H1 (cell line): ENCODE results near the gene CNR1. TPM values are rescaled to one million over a fixed set of nuclear protein-coding genes. Genes with fewer than 3 reads are reported as not detected.

Source experiments
- CTCF ChIA-PET: fragments of 300-600 bp; sonication (Branson Sonifier 250); formaldehyde crosslinking; loops from one replicate; lab custom pipeline; 2021; ENCODE audit not compliant: partially characterized antibody; lab: Charles Lee
- POLR2A ChIA-PET: fragments of 300-600 bp; sonication (Branson Sonifier 250); formaldehyde crosslinking; loops from one replicate; lab custom pipeline; 2021; ENCODE audit warnings: inconsistent platforms; ENCODE audit not compliant: partially characterized antibody; lab: Charles Lee
- DNase-seq, 2 experiments: peaks; one replicate each; pipeline versions ENCODE4 v3.0.0 to v3.0.0-alpha.2; 2010 to 2022; ENCODE audit warnings: low spot score in 2 of 2, low read depth in 1 of 2, mixed read lengths in 1 of 2
- FAIRE-seq: peaks from 2 replicates; lab custom pipeline; 2011; peaks lifted over from hg19 to GRCh38; lab: Jason Lieb, UNC
- H2AFZ ChIP-seq: 2 replicates; pipeline ENCODE4 v1.8.1; 2012; ENCODE audit warnings: low read length, inconsistent platforms
- H2AK5ac ChIP-seq: 2 replicates; pipeline ENCODE4 v1.6.1; 2013; ENCODE audit warnings: low read depth, low read length
- H2BK120ac ChIP-seq: replicated peaks from 2 replicates; pipeline ENCODE3; 2013; ENCODE audit warnings: low read depth, low read length, inconsistent platforms
- H2BK12ac ChIP-seq: 2 replicates; pipeline ENCODE4 v1.6.1; 2013; ENCODE audit warnings: low read depth, low read length
- H2BK15ac ChIP-seq: 2 replicates; pipeline ENCODE4 v1.6.1; 2013; ENCODE audit warnings: low read length
- H2BK20ac ChIP-seq: 2 replicates; pipeline ENCODE4 v1.6.1; 2013; ENCODE audit warnings: low read length
- H2BK5ac ChIP-seq: 2 replicates; pipeline ENCODE4 v1.6.1; 2013; ENCODE audit warnings: low read depth, low read length
- H3K14ac ChIP-seq: 2 replicates; pipeline ENCODE4 v1.6.1; 2013; ENCODE audit warnings: inconsistent platforms; ENCODE audit not compliant: insufficient read length
- H3K18ac ChIP-seq: 2 replicates; pipeline ENCODE4 v1.6.1; 2013; ENCODE audit warnings: low read length; ENCODE audit errors: extremely low read depth
- H3K23ac ChIP-seq: 2 replicates; pipeline ENCODE4 v1.6.1; 2013; ENCODE audit warnings: inconsistent platforms; ENCODE audit not compliant: insufficient read length
- H3K23me2 ChIP-seq: 2 replicates; pipeline ENCODE4 v1.6.1; 2013; ENCODE audit warnings: low read depth, low read length
- H3K27ac ChIP-seq: 2 replicates; pipeline ENCODE4 v1.6.1; 2011; ENCODE audit warnings: low read depth, low read length, inconsistent platforms
- H3K27me3 ChIP-seq, 4 experiments: replicated peaks in 1 of 4; 1 replicate in 1 of 4; 2 replicates in 3 of 4; pipeline versions ENCODE4 v1.6.1 to v1.8.1; 2011 to 2013; ENCODE audit warnings: low read length in 3 of 4, mild to moderate bottlenecking in 3 of 4, inconsistent platforms in 2 of 4, mixed read lengths in 2 of 4, moderate library complexity in 1 of 4; ENCODE audit not compliant: control insufficient read depth in 3 of 4, insufficient read depth in 3 of 4; ENCODE audit errors: extremely low read depth in 1 of 4
- H3K36me3 ChIP-seq, 4 experiments: 2 replicates each; pipeline versions ENCODE4 v1.6.1 to v1.8.1; 2011 to 2013; ENCODE audit warnings: mild to moderate bottlenecking in 4 of 4, low read length in 3 of 4, moderate library complexity in 2 of 4, control low read depth in 1 of 4, inconsistent platforms in 1 of 4; ENCODE audit not compliant: insufficient read depth in 4 of 4, control insufficient read depth in 2 of 4
- H3K4ac ChIP-seq: replicated peaks from 2 replicates; pipeline ENCODE3; 2013; ENCODE audit warnings: low read length, low read depth, mixed read lengths, inconsistent platforms; ENCODE audit not compliant: insufficient read length
- H3K4me1 ChIP-seq, 4 experiments: replicated peaks in 1 of 4; 1 replicate in 1 of 4; 2 replicates in 3 of 4; pipeline versions ENCODE4 v1.6.1 to v1.8.1; 2011 to 2013; ENCODE audit warnings: low read length in 3 of 4, inconsistent platforms in 2 of 4, mixed read lengths in 1 of 4; ENCODE audit not compliant: insufficient read depth in 4 of 4, control insufficient read depth in 3 of 4
- H3K4me2 ChIP-seq, 2 experiments: 2 replicates each; pipeline versions ENCODE4 v1.6.1 to v1.8.1; 2011 to 2013; ENCODE audit warnings: low read depth in 2 of 2, low read length in 2 of 2, control low read depth in 1 of 2, inconsistent platforms in 1 of 2, mild to moderate bottlenecking in 1 of 2; ENCODE audit not compliant: insufficient read depth in 1 of 2
- H3K4me3 ChIP-seq, 4 experiments: fragments of 200-600, 300-600 bp in 1 of 4; sonication (generic), shearing (Covaris generic), sonication (Bioruptor Twin) in 1 of 4; 2 replicates each; pipeline versions ENCODE4 v1.5.1 to v1.8.1; 2011 to 2016; ENCODE audit warnings: low read length in 4 of 4, low read depth in 3 of 4, control low read depth in 2 of 4, inconsistent platforms in 2 of 4, mild to moderate bottlenecking in 2 of 4, mixed read lengths in 1 of 4, moderate library complexity in 1 of 4; ENCODE audit not compliant: insufficient read depth in 2 of 4; ENCODE audit errors: extremely low read depth in 1 of 4
- H3K56ac ChIP-seq: replicated peaks from 2 replicates; pipeline ENCODE3; 2013; ENCODE audit warnings: low read depth, mild to moderate bottlenecking, mixed read lengths, low read length, inconsistent platforms; ENCODE audit not compliant: insufficient read length
- H3K79me1 ChIP-seq: 2 replicates; pipeline ENCODE4 v1.6.1; 2013; ENCODE audit warnings: low read depth, low read length, control low read depth
- H3K79me2 ChIP-seq, 2 experiments: 2 replicates each; pipeline versions ENCODE4 v1.6.1 to v1.8.1; 2012 to 2013; ENCODE audit warnings: low read length in 2 of 2, mild to moderate bottlenecking in 2 of 2, inconsistent platforms in 1 of 2; ENCODE audit not compliant: insufficient read depth in 2 of 2, control insufficient read depth in 1 of 2
- H3K9ac ChIP-seq, 4 experiments: replicated peaks in 1 of 4; 1 replicate in 1 of 4; 2 replicates in 3 of 4; pipeline versions ENCODE4 v1.6.1 to v1.8.1; 2011 to 2013; ENCODE audit warnings: low read depth in 3 of 4, low read length in 3 of 4, control low read depth in 2 of 4, mild to moderate bottlenecking in 2 of 4, moderate library complexity in 2 of 4, inconsistent platforms in 1 of 4; ENCODE audit errors: extremely low read depth in 1 of 4
- H3K9me3 ChIP-seq, 2 experiments: 2 replicates each; pipeline versions ENCODE4 v1.6.1 to v1.8.1; 2012 to 2013; ENCODE audit warnings: mild to moderate bottlenecking in 2 of 2, moderate library complexity in 2 of 2, control low read depth in 1 of 2, inconsistent platforms in 1 of 2, low read depth in 1 of 2, low read length in 1 of 2, mixed read lengths in 1 of 2; ENCODE audit not compliant: insufficient read depth in 2 of 2
- H4K20me1 ChIP-seq, 2 experiments: replicated peaks in 1 of 2; 2 replicates each; pipeline versions ENCODE3 to v1.8.1; 2011 to 2013; ENCODE audit warnings: inconsistent platforms in 2 of 2, low read length in 2 of 2, mild to moderate bottlenecking in 1 of 2; ENCODE audit not compliant: insufficient read depth in 2 of 2, control insufficient read depth in 1 of 2
- H4K5ac ChIP-seq: 2 replicates; pipeline ENCODE4 v1.6.1; 2013; ENCODE audit warnings: low read length, low read depth, mixed read lengths, inconsistent platforms; ENCODE audit not compliant: insufficient read length
- H4K8ac ChIP-seq: 2 replicates; pipeline ENCODE4 v1.8.0; 2013; ENCODE audit warnings: mild to moderate bottlenecking, moderate library complexity, low read length, inconsistent platforms; ENCODE audit not compliant: insufficient read depth; ENCODE audit errors: extremely low read depth
- H4K91ac ChIP-seq: replicated peaks from 2 replicates; pipeline ENCODE3; 2013; ENCODE audit warnings: low read length, mixed read lengths, inconsistent platforms; ENCODE audit not compliant: insufficient read length
- BACH1 ChIP-seq: IDR thresholded peaks from 2 replicates; pipeline ENCODE4 v1.6.1; 2012; ENCODE audit warnings: low read length, improper control_type of control experiment
- CBX8 ChIP-seq: fragments of 300-800, 300-1000 bp; sonication (generic); IDR thresholded peaks from 2 replicates; pipeline ENCODE4 v1.7.1; 2016; ENCODE audit warnings: low read depth, low read length, borderline replicate concordance
- CTBP2 ChIP-seq: IDR thresholded peaks from 2 replicates; pipeline ENCODE4 v1.7.0; 2011; ENCODE audit warnings: borderline replicate concordance, mild to moderate bottlenecking, moderate library complexity, mixed read lengths, low read length; ENCODE audit not compliant: insufficient read depth, insufficient read length
- EGR1 ChIP-seq: IDR thresholded peaks from 2 replicates; pipeline ENCODE4 v1.6.1; 2011; ENCODE audit warnings: low read depth, low read length, borderline replicate concordance
- KDM4A ChIP-seq: IDR thresholded peaks from one replicate; pipeline ENCODE4 v1.7.1; 2012; ENCODE audit warnings: low read depth, mild to moderate bottlenecking, moderate library complexity, low read length, inconsistent platforms; ENCODE audit not compliant: severe bottlenecking
- SAP30 ChIP-seq: fragments of 300-600 bp; sonication (generic); IDR thresholded peaks from 2 replicates; pipeline ENCODE4 v1.7.1; 2012; ENCODE audit warnings: low read length, moderate library complexity, mild to moderate bottlenecking, inconsistent platforms; ENCODE audit not compliant: insufficient read depth, insufficient replicate concordance
- SP1 ChIP-seq: IDR thresholded peaks from 2 replicates; pipeline ENCODE4 v1.6.1; 2011; ENCODE audit warnings: low read depth, low read length
- TAF1 ChIP-seq: IDR thresholded peaks from 2 replicates; pipeline ENCODE4 v1.6.1; 2011; ENCODE audit warnings: mild to moderate bottlenecking, low read depth, low read length
- TAF7 ChIP-seq: optimal IDR thresholded peaks from 2 replicates; pipeline ENCODE3; 2011; ENCODE audit warnings: low read depth, mild to moderate bottlenecking, inconsistent platforms, low read length, moderate library complexity, borderline replicate concordance
- WGBS, 2 experiments: shearing (Covaris generic) in 1 of 2; methylation state at CpG; one replicate each; pipeline versions ENCODE4 v1.1.6 to v1.1.7; 2013 to 2015; ENCODE audit warnings: low lambda C conversion rate in 2 of 2, mixed read lengths in 2 of 2, inconsistent platforms in 1 of 2, low coverage in 1 of 2, missing lambda C conversion rate in 1 of 2; ENCODE audit not compliant: insufficient replicate concordance in 2 of 2, insufficient coverage in 1 of 2, insufficient read length in 1 of 2; ENCODE audit errors: extremely low coverage in 1 of 2, missing lambda C conversion rate in 1 of 2; 5-methylcytosine and 5-hydroxymethylcytosine counted together
- polyA plus RNA-seq, 7 experiments: library from polyadenylated mRNA; depleted of rRNA in 3 of 7; stranded (reverse) in 5 of 7; unstranded in 2 of 7; fragments of >200 nt in 5 of 7; fragments of 200-250 nt in 2 of 7; gene quantifications; 1 replicate in 5 of 7; 2 replicates in 1 of 7; 4 replicates in 1 of 7; pipeline versions ENCODE4 v1.2.1 to v1.2.3, GENCODE V29; 2011 to 2013; ENCODE audit warnings: missing spikeins in 2 of 7, mixed read lengths in 2 of 7
- total RNA-seq: library from RNA; stranded (reverse); fragmentation: NEBNext Ultra II Directional; extraction: Animal tissue kit (Norgen Biotek cat#: 25700); gene quantifications from 2 replicates; pipeline ENCODE4 v1.2.1, GENCODE V29; 2021

CNR1 gene
- total and polyA plus RNA-seq, 2 of the 8 experiments (the other 6 are each of a cell fraction or from before 2014, with no cell fraction given) = 0.83 to 3.1 TPM

DNA sequence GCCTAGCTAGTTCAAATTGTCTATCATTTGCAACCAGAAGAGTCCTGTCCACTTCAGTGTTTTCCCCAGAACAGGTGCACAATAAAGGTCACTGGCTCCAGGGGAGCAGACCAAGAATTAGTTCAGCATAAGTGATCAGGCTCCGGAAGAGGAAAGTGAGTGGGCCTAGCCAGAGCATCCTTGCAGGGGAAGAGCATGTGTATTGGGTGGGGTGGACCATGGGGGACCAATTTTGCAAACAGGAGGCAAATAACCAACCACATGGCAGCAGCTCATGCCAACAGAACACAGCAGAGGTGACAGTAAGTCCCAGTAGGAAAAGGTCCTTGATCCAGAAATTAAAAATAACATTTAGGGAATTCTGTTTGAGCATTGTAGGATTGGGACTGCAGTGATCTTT, 43.2 kb upstream of the CNR1 start:
- ChIA-PET CTCF (interaction anchor here (0.9 kb wide), 1 partner anchor 21 kb away, joined by 3 read pairs; no protein-coding TSS in a partner anchor), POLR2A (no interaction called here)
- Histone ChIP-seq H3K56ac (no peak overlapping the region), H3K9me3 (no peaks in the 10 kb centered on the region), H3K14ac (no peak overlapping the region), H3K79me2 (no peaks in the 10 kb centered on the region), H3K18ac (no peak overlapping the region), H2AFZ (no peak overlapping the region), H3K27me3 (no peaks in the 10 kb centered on the region), H3K23ac (no peak overlapping the region), H4K20me1 (no peaks in the 10 kb centered on the region), H4K5ac (no peak overlapping the region), H2BK5ac (no peak overlapping the region), H2AK5ac (no peak overlapping the region), H3K4me1 (no peaks in the 10 kb centered on the region), H3K36me3 (no peaks in the 10 kb centered on the region), H2BK12ac (no peak overlapping the region), H3K4me3 (no peak overlapping the region), H3K23me2 (no peaks in the 10 kb centered on the region), H3K27ac (no peak overlapping the region), H4K91ac (no peak overlapping the region), H2BK15ac (no peak overlapping the region), H3K4me2 (no peak overlapping the region), H3K4ac (no peak overlapping the region), H2BK20ac (no peak overlapping the region), H3K9ac (no peak overlapping the region), H4K8ac (no peak overlapping the region), H3K79me1 (no peaks in the 10 kb centered on the region), H2BK120ac (no peak overlapping the region)
- DNase-seq (no peak), FAIRE-seq (no peak)
- WGBS, 2 experiments = 100% methylated on average over 1 of the region's 1 CpG; no CpG with 5 or more reads in 1 of the 2 experiments
- TF ChIP-seq SP1 (no peak), TAF1 (no peak), CBX8 (no peak), TAF7 (no peak), CTBP2 (no peak), KDM4A (no peak), EGR1 (no peak), SAP30 (no peak), BACH1 (no peak)
